T-helper 22 cell (primary cell): ENCODE results near the gene CHRM4.
A peak's percentile ranks its signal among the peaks of the same experiment; 100 is the strongest.
"Not testable (repeated sequence)": the region's sequence is repeated elsewhere in the genome, so short reads cannot be mapped to it uniquely, and the experiment has no call there.

Experiments used
- DNase-seq: peaks from one replicate; pipeline ENCODE4 v3.0.0-alpha.2; 2020; ENCODE audit warnings: low read depth

The CHRM4 gene

DNA sequence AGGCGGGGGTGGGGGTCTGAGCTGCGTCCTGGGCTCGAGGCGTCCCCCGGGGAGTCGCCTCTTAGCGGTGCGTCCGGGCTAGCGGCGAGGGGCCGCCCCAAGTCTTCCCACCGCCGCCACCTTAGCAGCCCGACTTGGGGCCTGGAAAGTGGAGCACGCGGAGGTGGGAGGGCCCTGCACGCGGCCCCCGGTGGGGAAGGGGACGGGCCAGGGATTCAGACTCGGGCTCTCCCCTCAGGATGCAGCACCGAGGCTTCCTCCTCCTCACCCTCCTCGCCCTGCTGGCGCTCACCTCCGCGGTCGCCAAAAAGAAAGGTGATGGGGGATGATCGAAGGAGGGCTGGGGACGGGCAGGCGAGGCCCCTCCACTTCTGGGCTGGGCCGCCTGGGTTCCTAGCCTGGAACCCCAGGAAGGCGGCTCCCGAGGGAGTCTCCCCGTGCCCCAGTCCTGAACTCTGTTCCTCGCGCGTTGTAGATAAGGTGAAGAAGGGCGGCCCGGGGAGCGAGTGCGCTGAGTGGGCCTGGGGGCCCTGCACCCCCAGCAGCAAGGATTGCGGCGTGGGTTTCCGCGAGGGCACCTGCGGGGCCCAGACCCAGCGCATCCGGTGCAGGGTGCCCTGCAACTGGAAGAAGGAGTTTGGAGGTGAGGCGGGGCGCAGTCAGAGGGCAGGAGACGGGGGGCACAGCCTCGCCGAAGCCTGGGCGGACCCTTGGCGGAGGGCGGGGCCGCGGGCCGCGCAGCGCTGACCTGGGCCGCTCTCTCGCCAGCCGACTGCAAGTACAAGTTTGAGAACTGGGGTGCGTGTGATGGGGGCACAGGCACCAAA is 9.5 kb downstream of the CHRM4 start:
- no peak for DNase-seq

DNA sequence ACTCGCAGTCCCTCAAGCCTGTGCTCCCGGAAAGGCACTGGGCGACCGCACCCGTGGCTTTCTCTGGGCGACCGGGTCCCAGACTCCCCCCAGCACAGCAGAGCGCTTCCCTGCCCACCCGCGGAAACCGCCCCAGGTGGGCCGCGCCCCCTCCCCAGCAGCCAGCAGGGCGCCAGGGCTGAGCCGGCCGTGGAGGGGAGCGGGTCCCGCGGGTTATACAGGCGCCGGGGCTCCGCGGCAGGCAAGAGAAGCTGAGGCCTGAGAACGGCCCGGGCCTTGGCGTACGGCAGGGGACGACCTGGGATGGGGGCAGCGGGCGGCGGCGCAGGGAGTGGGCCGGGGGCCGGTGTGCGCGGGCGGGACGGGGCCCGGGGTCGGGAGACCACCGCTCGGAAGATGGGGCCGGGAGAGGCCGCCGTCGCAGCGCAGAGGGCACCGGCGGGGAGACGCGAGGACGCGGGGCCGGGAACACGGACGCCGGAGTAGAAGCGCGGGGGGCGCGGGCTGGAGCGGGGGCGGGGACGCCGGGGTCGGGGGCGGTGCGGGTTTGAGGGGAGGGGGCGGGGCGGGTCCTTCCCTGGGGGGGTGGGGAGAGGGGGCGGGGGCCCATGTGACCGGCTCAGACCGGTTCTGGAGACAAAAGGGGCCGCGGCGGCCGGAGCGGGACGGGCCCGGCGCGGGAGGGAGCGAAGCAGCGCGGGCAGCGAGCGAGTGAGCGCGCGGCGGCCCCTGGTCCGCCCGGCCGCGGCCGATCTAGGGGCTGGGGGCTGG is 10.3 kb downstream of the CHRM4 start, which contains the start of gene MDK:
MDK (plus strand) TSS at position 622 of the 771 bp plus-strand sequence. CDS start 389 bp downstream, outside the sequence.
- DNase-seq = no peak

DNA sequence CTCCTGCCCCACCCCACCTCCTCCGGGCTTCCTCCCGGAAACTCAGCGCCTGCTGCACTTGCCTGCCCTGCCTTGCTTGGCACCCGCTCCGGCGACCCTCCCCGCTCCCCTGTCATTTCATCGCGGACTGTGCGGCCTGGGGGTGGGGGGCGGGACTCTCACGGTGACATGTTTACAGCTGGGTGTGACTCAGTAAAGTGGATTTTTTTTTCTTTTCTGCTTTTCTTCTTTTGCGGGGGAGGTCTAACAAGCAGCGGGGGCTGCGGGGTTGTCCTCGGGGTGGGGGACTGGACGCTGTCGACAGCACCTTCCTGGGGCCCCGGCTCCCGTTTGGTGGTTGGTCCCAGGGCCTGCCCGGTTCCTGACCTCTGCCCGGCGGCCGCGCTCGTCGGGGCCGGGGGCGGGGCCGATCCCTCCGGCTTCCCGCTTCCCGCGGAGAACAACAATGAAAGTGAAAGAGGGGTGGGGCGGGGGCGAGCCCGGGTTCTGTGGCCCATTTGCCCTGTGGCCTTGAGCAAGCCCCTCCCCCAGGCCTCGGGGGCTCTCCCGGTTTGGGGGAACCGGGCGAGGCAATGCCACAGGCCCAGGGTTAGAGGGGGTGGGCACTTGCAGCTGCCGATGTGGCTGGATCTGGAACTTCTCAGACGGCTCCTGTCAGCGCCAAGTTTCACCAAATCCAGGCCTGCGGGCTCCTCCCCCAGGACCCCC is 11.1 kb downstream of the CHRM4 start:
- peak; percentile 34 for DNase-seq

DNA sequence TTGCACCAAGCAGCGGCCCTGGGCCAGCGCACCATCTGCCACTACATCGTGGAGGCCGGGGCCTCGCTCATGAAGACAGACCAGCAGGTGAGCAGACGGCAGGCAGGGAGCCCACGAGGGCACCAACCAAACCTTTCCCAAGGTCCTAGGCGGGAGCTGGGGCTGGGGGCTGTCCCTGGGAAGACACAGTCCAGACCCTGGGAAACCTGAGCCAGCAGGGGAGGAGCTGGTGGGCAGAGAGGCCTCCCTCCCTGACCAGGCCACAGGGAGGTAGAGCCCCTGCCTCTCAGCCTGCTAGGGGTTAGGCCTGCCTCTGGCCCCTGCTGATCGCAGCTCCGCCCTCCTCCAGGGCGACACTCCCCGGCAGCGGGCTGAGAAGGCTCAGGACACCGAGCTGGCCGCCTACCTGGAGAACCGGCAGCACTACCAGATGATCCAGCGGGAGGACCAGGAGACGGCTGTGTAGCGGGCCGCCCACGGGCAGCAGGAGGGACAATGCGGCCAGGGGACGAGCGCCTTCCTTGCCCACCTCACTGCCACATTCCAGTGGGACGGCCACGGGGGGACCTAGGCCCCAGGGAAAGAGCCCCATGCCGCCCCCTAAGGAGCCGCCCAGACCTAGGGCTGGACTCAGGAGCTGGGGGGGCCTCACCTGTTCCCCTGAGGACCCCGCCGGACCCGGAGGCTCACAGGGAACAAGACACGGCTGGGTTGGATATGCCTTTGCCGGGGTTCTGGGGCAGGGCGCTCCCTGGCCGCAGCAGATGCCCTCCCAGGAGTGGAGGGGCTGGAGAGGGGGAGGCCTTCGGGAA is 11.9 kb downstream of the CHRM4 start:
- not testable (repeated sequence) for DNase-seq

DNA sequence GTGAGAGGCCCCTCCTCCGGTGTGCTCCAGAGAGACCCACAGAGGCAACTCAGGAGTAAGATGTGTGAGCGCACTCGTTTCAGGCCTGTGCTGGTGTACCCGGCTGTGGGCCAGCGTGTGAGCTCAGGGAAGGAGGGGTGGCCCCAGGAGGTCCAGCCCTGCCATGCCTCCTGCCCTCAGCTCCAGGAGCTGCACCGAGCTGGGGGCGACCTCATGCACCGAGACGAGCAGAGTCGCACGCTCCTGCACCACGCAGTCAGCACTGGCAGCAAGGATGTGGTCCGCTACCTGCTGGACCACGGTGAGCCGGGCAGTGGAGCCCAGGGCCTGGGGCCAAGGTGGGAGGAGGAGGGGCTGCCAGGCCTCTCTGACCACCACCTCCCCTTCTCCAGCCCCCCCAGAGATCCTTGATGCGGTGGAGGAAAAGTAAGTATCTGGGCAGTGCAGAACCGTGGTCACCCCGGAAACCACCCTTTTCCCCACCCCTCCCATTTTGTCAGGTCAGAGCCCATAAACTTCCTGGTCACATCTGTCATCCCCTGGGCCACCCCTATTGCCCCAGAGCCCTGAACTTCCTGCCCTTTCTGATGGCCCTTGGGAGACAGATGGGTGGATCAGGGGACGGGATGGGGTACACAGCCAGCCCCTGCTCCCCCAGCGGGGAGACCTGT is 12.6 kb downstream of the CHRM4 start:
- DNase-seq = no peak

GRCh38 chr11:46378296-46378695 is 13.3 kb downstream of the CHRM4 start:
- no peak for DNase-seq

DNA sequence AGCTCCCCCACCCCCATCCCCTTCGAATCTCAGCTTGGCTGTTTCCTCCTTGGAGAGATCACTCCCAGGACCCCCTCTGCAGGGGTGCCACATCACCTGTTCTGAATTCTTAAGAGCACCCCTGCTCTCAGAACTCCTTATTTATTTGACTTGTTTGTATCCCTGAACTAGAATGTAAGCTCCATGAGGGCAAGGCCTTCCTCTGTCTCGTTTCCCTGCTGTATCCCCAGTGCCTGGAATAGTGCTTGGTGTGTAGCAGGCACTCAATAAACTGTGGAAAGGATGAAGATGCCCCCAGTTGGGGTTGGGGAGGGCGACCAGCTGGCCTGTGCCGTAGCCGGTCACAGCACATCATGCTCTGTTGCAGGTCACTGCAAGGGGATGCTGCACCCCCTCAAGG is 13.7 kb downstream of the CHRM4 start:
- no peak for DNase-seq

DNA sequence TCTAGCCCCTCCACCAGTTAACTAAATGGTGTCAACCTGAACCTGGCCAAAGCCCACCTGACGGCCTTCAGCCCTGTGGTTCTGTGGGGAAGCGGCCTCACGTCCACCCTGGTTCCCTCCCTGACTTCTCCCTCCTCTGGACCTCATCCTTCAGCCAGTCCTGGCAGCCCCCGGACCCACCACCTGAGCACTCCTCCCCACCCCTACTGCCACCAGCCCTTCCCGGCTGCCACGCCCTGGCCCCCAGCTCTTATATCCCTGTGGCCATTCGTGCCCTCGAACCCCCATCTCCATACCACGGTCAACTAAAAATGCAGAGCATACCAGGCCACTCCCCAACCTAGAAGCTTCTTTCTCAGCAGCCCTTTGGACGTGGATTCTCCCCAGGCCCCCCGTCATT is 14.3 kb downstream of the CHRM4 start:
- no peak for DNase-seq

GRCh38 chr11:46376258-46377050 is 15.1 kb downstream of the CHRM4 start:
- no peak for DNase-seq

DNA sequence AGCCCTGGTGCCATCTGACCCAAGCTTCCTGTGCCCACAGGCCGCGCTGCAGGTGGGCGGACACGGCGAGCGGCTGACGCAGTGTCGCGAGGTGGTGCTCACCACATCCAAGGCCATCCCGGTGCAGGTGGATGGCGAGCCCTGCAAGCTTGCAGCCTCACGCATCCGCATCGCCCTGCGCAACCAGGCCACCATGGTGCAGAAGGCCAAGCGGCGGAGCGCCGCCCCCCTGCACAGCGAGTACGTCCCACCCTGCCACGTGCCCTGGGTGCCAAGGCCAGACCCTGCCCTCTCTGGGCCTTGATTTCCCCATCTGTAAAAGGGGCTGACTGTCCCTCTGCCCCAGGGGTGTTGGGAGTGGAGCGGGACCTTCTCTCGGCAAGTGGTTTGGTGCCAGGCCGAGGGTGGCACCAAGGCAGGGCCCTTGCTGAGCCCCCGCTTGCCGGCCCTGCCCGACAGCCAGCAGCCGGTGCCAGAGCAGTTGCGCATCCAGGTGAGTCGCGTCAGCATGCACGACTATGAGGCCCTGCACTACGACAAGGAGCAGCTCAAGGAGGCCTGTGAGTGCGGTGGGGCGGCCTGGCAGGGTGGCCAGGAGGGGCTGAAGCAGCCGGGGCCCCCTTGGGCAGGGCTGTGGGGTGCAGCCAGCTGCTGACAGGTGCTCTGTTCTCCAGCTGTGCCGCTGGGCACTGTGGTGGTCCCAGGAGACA is 16.0 kb downstream of the CHRM4 start:
- DNase-seq = no peak

GRCh38 chr11:46374815-46375214 is 16.8 kb downstream of the CHRM4 start:
- no peak for DNase-seq

GRCh38 chr11:46373787-46374740 is 17.5 kb downstream of the CHRM4 start:
- no peak for DNase-seq

- not testable (repeated sequence) for DNase-seq
Observed at GRCh38 chr11:46372501-46372900, 19.1 kb downstream of the CHRM4 start.

DNA sequence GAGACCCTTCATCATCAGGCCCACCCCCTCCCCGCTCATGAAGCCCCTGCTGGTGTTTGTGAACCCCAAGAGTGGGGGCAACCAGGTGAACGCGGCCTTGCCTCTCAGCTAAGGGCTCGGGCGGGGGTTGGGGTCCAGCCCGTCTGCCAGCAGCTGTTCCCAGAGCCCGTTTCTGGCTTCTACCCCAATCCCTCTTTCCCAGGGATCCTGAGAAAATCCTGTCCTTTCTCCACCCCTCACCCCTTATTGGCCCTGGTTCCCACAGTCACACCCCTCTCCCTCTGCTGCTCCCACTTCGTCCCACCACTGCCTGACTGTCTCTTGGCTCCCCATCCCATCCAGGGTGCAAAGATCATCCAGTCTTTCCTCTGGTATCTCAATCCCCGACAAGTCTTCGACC is 19.5 kb downstream of the CHRM4 start:
- no peak for DNase-seq

GRCh38 chr11:46371262-46371661 is 20.3 kb downstream of the CHRM4 start:
- not testable (repeated sequence) for DNase-seq

- DNase-seq = no peak
Observed at GRCh38 chr11:46370253-46370652, 21.3 kb downstream of the CHRM4 start.

- DNase-seq = no peak
Observed at GRCh38 chr11:46369458-46370152, 22.0 kb downstream of the CHRM4 start.

- DNase-seq = no peak
Observed at GRCh38 chr11:46367916-46368267, 23.7 kb downstream of the CHRM4 start.
